ENCODE data around the gene KRT13.

GRCh38 chr17:41491476-41491875 is 13.9 kb downstream of the KRT13 start:
- TF ChIP-seq CTCF (IDR thresholded peaks at IDR 0.05; ENCODE audit: poor library complexity, severe bottlenecking) (no peak), EP300 (conservative IDR thresholded peaks at IDR 0.05; ENCODE audit: poor library complexity, severe bottlenecking) (no peak), SMC3 (conservative IDR thresholded peaks at IDR 0.05; ENCODE audit: poor library complexity) (no peak), REST (IDR thresholded peaks at IDR 0.05; ENCODE audit: borderline replicate concordance) (no peak), POLR2AphosphoS5 (IDR thresholded peaks at IDR 0.05) (no peak)

Data from neural cell (in vitro differentiated cells).